ENCODE results near the gene SPTAN1. TPM values are rescaled to one million over a fixed set of nuclear protein-coding genes. Genes with fewer than 3 reads are reported as not detected.

Gene SPTAN1
- total RNA-seq, 1 donor from 2014 or later, result 355 TPM

GRCh38 chr9:128550226-128550625 lies 2.2 kb upstream of the SPTAN1 start:
- Mint-ChIP-seq H3K36me3 (ENCODE audit: unreplicated experiment) (no peaks in the 10 kb centered on the region), H3K27ac (ENCODE audit: unreplicated experiment) (peak overlapping the region; percentile 97), H3K4me1 (ENCODE audit: unreplicated experiment) (peaks cover 29% of the 10 kb centered on the region), H3K27me3 (ENCODE audit: unreplicated experiment) (no peaks in the 10 kb centered on the region), H3K4me3 (ENCODE audit: unreplicated experiment) (peak overlapping the region; percentile 50), H3K9me3 (ENCODE audit: unreplicated experiment) (no peaks in the 10 kb centered on the region)
- TF ChIP-seq, protein P1, sequence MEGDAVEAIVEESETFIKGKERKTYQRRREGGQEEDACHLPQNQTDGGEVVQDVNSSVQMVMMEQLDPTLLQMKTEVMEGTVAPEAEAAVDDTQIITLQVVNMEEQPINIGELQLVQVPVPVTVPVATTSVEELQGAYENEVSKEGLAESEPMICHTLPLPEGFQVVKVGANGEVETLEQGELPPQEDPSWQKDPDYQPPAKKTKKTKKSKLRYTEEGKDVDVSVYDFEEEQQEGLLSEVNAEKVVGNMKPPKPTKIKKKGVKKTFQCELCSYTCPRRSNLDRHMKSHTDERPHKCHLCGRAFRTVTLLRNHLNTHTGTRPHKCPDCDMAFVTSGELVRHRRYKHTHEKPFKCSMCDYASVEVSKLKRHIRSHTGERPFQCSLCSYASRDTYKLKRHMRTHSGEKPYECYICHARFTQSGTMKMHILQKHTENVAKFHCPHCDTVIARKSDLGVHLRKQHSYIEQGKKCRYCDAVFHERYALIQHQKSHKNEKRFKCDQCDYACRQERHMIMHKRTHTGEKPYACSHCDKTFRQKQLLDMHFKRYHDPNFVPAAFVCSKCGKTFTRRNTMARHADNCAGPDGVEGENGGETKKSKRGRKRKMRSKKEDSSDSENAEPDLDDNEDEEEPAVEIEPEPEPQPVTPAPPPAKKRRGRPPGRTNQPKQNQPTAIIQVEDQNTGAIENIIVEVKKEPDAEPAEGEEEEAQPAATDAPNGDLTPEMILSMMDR (IDR thresholded peaks at IDR 0.05), result no peak
- no peak for DNase-seq (ENCODE audit: extremely low spot score, unreplicated experiment)

DNA sequence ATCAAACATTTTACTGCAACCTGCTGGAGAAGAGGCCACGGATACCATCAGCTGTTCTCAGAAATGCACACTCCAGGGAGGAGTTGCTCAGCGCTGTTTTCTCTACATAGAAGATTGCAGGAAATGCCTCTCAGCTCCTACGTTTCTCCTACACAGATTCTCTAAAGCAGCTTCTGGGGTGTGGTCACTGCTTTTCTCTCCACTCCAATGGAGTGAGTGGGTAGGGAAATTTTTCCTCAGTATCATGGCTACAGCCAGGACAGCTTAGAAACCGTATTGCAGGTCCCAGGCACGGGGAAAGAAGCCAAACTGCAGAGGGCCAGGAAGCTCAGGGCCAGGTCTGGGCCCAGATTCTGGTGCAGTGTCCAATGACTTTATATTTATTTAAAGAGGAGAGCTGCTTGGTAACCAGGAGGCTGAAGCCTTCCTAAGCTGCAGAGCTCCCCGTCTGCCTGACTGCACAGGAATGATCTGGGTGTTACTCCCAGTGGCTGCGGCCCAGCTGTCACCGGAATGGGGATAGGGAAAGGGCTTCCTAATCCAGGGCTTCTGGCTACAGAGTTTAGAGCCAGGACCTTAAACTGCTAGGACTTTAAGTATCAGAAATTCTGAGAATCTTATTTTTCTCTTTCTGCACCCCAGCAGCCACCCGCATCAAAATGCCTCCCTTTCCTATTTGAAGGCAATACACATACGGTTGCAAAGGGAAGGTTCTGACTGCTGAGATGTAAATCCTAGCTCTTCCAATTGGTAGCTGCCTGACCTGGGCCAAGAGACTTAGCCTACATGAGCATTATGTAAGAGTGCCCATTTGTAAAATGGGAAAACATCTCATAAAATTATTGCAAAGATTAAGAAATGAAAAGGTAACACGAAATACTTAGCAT lies 1.4 kb upstream of the SPTAN1 start:
- peaks cover 29% of the 10 kb centered on the region for H3K4me1 Mint-ChIP-seq (ENCODE audit: unreplicated experiment)
- no peak for DNase-seq (ENCODE audit: extremely low spot score, unreplicated experiment)
- no peaks in the 10 kb centered on the region for H3K27me3 Mint-ChIP-seq (ENCODE audit: unreplicated experiment)
- no peaks in the 10 kb centered on the region for H3K9me3 Mint-ChIP-seq (ENCODE audit: unreplicated experiment)
- peak overlapping the region; percentile 95 for H3K4me3 Mint-ChIP-seq (ENCODE audit: unreplicated experiment)
- no peaks in the 10 kb centered on the region for H3K36me3 Mint-ChIP-seq (ENCODE audit: unreplicated experiment)
- TF ChIP-seq, protein P1 (IDR thresholded peaks at IDR 0.05), result no peak
- H3K27ac Mint-ChIP-seq (ENCODE audit: unreplicated experiment), result peak overlapping the region; percentile 97

- Mint-ChIP-seq H3K36me3 (ENCODE audit: unreplicated experiment) (no peaks in the 10 kb centered on the region), H3K9me3 (ENCODE audit: unreplicated experiment) (no peaks in the 10 kb centered on the region), H3K4me3 (ENCODE audit: unreplicated experiment) (peak overlapping the region; percentile 95), H3K4me1 (ENCODE audit: unreplicated experiment) (peaks cover 31% of the 10 kb centered on the region), H3K27me3 (ENCODE audit: unreplicated experiment) (no peaks in the 10 kb centered on the region), H3K27ac (ENCODE audit: unreplicated experiment) (peak overlapping the region; percentile 97)
- no peak for DNase-seq (ENCODE audit: extremely low spot score, unreplicated experiment)
- TF ChIP-seq, protein P1 (IDR thresholded peaks at IDR 0.05), result no peak
Observed at GRCh38 chr9:128551657-128552152, 682 bp upstream of the SPTAN1 start.

DNA sequence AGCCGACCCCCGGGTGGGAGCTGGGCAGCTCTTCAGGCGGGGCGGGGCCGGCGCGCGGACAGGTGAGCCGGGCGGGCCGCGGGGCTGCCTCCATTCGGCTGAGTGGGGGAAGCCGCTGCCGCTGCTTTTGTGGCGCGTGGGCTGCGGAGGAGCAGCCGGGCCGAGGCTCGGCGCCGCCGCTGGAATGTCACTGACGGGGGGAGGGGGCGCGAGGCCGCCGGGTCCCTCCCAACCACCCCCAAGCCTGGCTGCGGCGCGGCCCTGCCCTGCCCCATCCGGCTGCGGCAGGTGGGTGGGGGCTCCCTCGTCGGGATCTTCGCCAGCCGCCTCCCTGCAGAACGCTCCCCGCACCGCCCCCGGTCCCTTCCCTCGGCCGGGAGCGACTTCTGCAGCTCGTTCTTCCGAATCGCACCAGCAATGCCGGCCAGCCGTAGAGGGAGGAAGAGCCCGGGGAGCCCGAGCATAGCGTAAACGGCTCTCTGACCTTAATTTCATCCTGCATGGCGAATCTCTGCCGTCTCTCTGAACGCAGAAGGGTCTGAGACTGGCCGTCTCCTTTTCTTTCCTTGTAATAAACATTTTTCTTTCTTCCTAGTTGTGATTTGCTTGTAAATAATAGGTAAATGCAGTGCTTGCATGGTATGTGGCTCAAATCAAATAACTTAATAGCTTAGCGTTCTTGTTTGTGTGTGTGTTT lies 505 bp downstream of the SPTAN1 start:
- TF ChIP-seq, protein P1 (IDR thresholded peaks at IDR 0.05), result no peak
- Mint-ChIP-seq H3K9me3 (ENCODE audit: unreplicated experiment) (no peaks in the 10 kb centered on the region), H3K4me3 (ENCODE audit: unreplicated experiment) (no peak overlapping the region), H3K4me1 (ENCODE audit: unreplicated experiment) (peaks cover 41% of the 10 kb centered on the region), H3K27me3 (ENCODE audit: unreplicated experiment) (no peaks in the 10 kb centered on the region), H3K36me3 (ENCODE audit: unreplicated experiment) (peaks cover 1% of the 10 kb centered on the region), H3K27ac (ENCODE audit: unreplicated experiment) (no peak overlapping the region)
- DNase-seq (ENCODE audit: extremely low spot score, unreplicated experiment), result peak; percentile 86

DNA sequence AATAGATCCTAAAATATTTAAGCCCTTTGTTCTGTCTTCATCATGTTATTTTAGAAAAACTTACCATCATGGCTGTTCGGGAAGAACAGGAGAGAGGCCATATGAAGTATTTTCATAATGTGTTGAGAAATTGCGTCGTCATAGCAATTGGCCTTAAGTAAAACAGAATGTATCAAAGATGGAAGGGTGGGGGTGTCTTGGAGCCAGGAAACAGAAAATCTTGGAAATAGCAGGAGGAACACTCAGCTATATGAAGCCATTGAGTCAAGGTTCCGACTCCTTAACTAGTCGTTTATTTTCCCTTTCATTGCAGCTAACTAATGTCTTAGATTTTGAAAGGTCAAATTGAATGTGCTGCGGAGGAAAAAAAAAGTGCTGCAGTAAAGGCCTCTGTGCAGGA lies 1.3 kb downstream of the SPTAN1 start:
- TF ChIP-seq, protein P1 (IDR thresholded peaks at IDR 0.05), result no peak
- H3K4me3 Mint-ChIP-seq (ENCODE audit: unreplicated experiment), result no peak overlapping the region
- no peak for DNase-seq (ENCODE audit: extremely low spot score, unreplicated experiment)
- H3K4me1 Mint-ChIP-seq (ENCODE audit: unreplicated experiment), result peaks cover 49% of the 10 kb centered on the region
- H3K27ac Mint-ChIP-seq (ENCODE audit: unreplicated experiment), result no peak overlapping the region
- H3K36me3 Mint-ChIP-seq (ENCODE audit: unreplicated experiment), result peaks cover 1% of the 10 kb centered on the region
- no peaks in the 10 kb centered on the region for H3K9me3 Mint-ChIP-seq (ENCODE audit: unreplicated experiment)
- no peaks in the 10 kb centered on the region for H3K27me3 Mint-ChIP-seq (ENCODE audit: unreplicated experiment)

All from osteocyte (in vitro differentiated cells).